GM21529 (cell line): ENCODE measurements around the gene HNRNPAB.
"Not testable (repeated sequence)": the region's sequence is repeated elsewhere in the genome, so short reads cannot be mapped to it uniquely, and the experiment has no call there.

ENCODE experiments used
- ATAC-seq: cut with Tn5 transposase; IDR thresholded peaks from one replicate; pipeline ENCODE4 v1.9.1; 2021; ENCODE audit not compliant: unreplicated experiment

Gene HNRNPAB

GRCh38 chr5:178228609-178229008 lies 24.3 kb downstream of the HNRNPAB start:
- ATAC-seq: no peak

GRCh38 chr5:178229111-178229510 lies 24.8 kb downstream of the HNRNPAB start:
- ATAC-seq: not testable (repeated sequence)

- ATAC-seq: no peak
Measured at GRCh38 chr5:178229861-178230260, 25.5 kb downstream of the HNRNPAB start.

- ATAC-seq: no peak
Measured at GRCh38 chr5:178230879-178231538, 26.7 kb downstream of the HNRNPAB start.

GRCh38 chr5:178231539-178232123 lies 27.3 kb downstream of the HNRNPAB start:
- no peak for ATAC-seq

- peak; percentile 66 for ATAC-seq
Measured at GRCh38 chr5:178232124-178232919, 28.0 kb downstream of the HNRNPAB start, which contains the start of gene PHYKPL. Gene PHYKPL (minus strand): TSS chr5:178232802. CDS start chr5:178232550, 252 bp downstream.

- peak; percentile 33 for ATAC-seq
Measured at GRCh38 chr5:178232920-178233429, 28.6 kb downstream of the HNRNPAB start.

- ATAC-seq: no peak
Measured at GRCh38 chr5:178234121-178234749, 29.9 kb downstream of the HNRNPAB start.

- ATAC-seq: peak; percentile 27
Measured at GRCh38 chr5:178234750-178235587, 30.6 kb downstream of the HNRNPAB start.

GRCh38 chr5:178235588-178235974 lies 31.2 kb downstream of the HNRNPAB start:
- ATAC-seq: no peak

GRCh38 chr5:178236126-178236525 lies 31.8 kb downstream of the HNRNPAB start:
- no peak for ATAC-seq

GRCh38 chr5:178236679-178237078 lies 32.3 kb downstream of the HNRNPAB start:
- no peak for ATAC-seq

GRCh38 chr5:178237431-178238312 lies 33.3 kb downstream of the HNRNPAB start:
- ATAC-seq: no peak

- ATAC-seq: no peak
Measured at GRCh38 chr5:178238313-178238635, 33.9 kb downstream of the HNRNPAB start.

- no peak for ATAC-seq
Measured at GRCh38 chr5:178238711-178239592, 34.6 kb downstream of the HNRNPAB start.

GRCh38 chr5:178239626-178240301 lies 35.4 kb downstream of the HNRNPAB start:
- ATAC-seq: not testable (repeated sequence)

- ATAC-seq: no peak
Measured at GRCh38 chr5:178240341-178240741, 36.0 kb downstream of the HNRNPAB start.

GRCh38 chr5:178240766-178241165 lies 36.4 kb downstream of the HNRNPAB start:
- ATAC-seq: no peak
